Tibial nerve (tissue), 4 donors: ENCODE results near the gene ZNF467. TPM values are rescaled to one million over a fixed set of nuclear protein-coding genes. Genes with fewer than 3 reads are reported as not detected.

Experiments used
- DNase-seq, 2 donors: peaks; one replicate each; pipeline ENCODE4 v3.0.0-alpha.2; 2019; ENCODE audit warnings: low spot score in 2 of 2
- H3K27ac ChIP-seq, 4 donors: fragments of 200-600 bp; sonication (generic) in 3 of 4; one replicate each; pipeline ENCODE4 v1.5.1; 2017 to 2019; ENCODE audit warnings: mild to moderate bottlenecking in 1 of 4
- H3K27me3 ChIP-seq, 2 donors: fragments of 200-600 bp; sonication (generic) in 1 of 2; one replicate each; pipeline versions ENCODE4 v1.5.1 to v1.6.0; 2017 to 2019
- H3K36me3 ChIP-seq, 3 donors: fragments of 200-600 bp; sonication (generic); one replicate each; pipeline ENCODE4 v1.5.1; 2018 to 2019
- H3K4me1 ChIP-seq, 4 donors: fragments of 200-600 bp; sonication (generic) in 3 of 4; one replicate each; pipeline ENCODE4 v1.5.1; 2017 to 2019
- H3K4me3 ChIP-seq, 4 donors: fragments of 200-600 bp; sonication (generic) in 3 of 4; one replicate each; pipeline ENCODE4 v1.5.1; 2017 to 2019; ENCODE audit warnings: mild to moderate bottlenecking in 1 of 4, moderate library complexity in 1 of 4
- H3K9me3 ChIP-seq, 4 donors: fragments of 200-600 bp; sonication (generic) in 3 of 4; one replicate each; pipeline ENCODE4 v1.5.1; 2017 to 2019
- CTCF ChIP-seq, 5 experiments: fragments of 200-600 bp in 3 of 5; fragments of 450-650 bp in 2 of 5; sonication (generic) in 3 of 5; IDR thresholded peaks; one replicate each; pipeline ENCODE4 v1.5.1; 2016 to 2019; ENCODE audit warnings: antibody characterized with exemption in 5 of 5, mild to moderate bottlenecking in 3 of 5, moderate library complexity in 2 of 5
- EP300 ChIP-seq, 2 donors: sonication (generic); formaldehyde crosslinking; IDR thresholded peaks; one replicate each; pipeline ENCODE4 v1.6.1; 2017; ENCODE audit warnings: antibody characterized with exemption in 2 of 2, mild to moderate bottlenecking in 1 of 2
- POLR2A ChIP-seq, 2 donors: fragments of 450-650 bp; IDR thresholded peaks; one replicate each; pipeline ENCODE4 v1.6.1; 2017; ENCODE audit warnings: antibody characterized with exemption in 2 of 2, mild to moderate bottlenecking in 2 of 2, moderate library complexity in 2 of 2
- WGBS, 2 donors: methylation state at CpG; one replicate each; pipeline ENCODE4 v1.1.5; 2018; 5-methylcytosine and 5-hydroxymethylcytosine counted together
- total RNA-seq, 4 donors: library from RNA; depleted of rRNA; stranded (reverse); fragments of >200 nt; gene quantifications; one replicate each; pipeline ENCODE4 v1.1.0, GENCODE V29; 2016

ZNF467 gene
- total RNA-seq, 4 donors from 2014 or later = 3.3 to 15.9 (median 5.5) TPM

GRCh38 chr7:149780056-149780455 is 6.7 kb upstream of the ZNF467 start:
- DNase-seq = no peak
- Histone ChIP-seq H3K4me1 (peaks cover 0 to 11% (median 0%) of the 10 kb centered on the region in 4 donors), H3K27me3 (no peaks in the 10 kb centered on the region), H3K4me3 (no peak overlapping the region), H3K36me3 (no peaks in the 10 kb centered on the region), H3K27ac (no peak overlapping the region), H3K9me3 (no peaks in the 10 kb centered on the region)
- TF ChIP-seq CTCF (IDR thresholded peaks at IDR 0.05) = no peak
- TF ChIP-seq EP300 (IDR thresholded peaks at IDR 0.05) = no peak
- TF ChIP-seq POLR2A (IDR thresholded peaks at IDR 0.05) = no peak
- WGBS, 2 donors = 83 to 93% methylated on average over 2 to 8 of the region's 17 CpGs

GRCh38 chr7:149779502-149779805 is 6.1 kb upstream of the ZNF467 start:
- WGBS, 2 donors = 82 to 100% methylated on average over 4 of the region's 4 CpGs
- H3K27me3 ChIP-seq = no peaks in the 10 kb centered on the region
- H3K4me3 ChIP-seq = no peak overlapping the region
- H3K27ac ChIP-seq = no peak overlapping the region
- H3K4me1 ChIP-seq = peaks cover 0 to 17% (median 0%) of the 10 kb centered on the region in 4 donors
- TF ChIP-seq CTCF (IDR thresholded peaks at IDR 0.05) = no peak
- no peak for TF ChIP-seq POLR2A (IDR thresholded peaks at IDR 0.05)
- TF ChIP-seq EP300 (IDR thresholded peaks at IDR 0.05) = no peak
- no peaks in the 10 kb centered on the region for H3K9me3 ChIP-seq
- no peaks in the 10 kb centered on the region for H3K36me3 ChIP-seq
- no peak for DNase-seq

GRCh38 chr7:149778696-149779501 is 5.5 kb upstream of the ZNF467 start:
- WGBS, 2 donors = 63 to 71% methylated on average over 9 to 11 of the region's 11 CpGs
- Histone ChIP-seq H3K9me3 (no peaks in the 10 kb centered on the region), H3K27ac (no peak overlapping the region), H3K4me3 (no peak overlapping the region), H3K27me3 (no peaks in the 10 kb centered on the region), H3K36me3 (no peaks in the 10 kb centered on the region), H3K4me1 (peaks cover 0 to 23% (median 0%) of the 10 kb centered on the region in 4 donors)
- TF ChIP-seq EP300 (IDR thresholded peaks at IDR 0.05) (no peak), POLR2A (IDR thresholded peaks at IDR 0.05) (no peak), CTCF (IDR thresholded peaks at IDR 0.05) (no peak)
- DNase-seq = no peak

- TF ChIP-seq CTCF (IDR thresholded peaks at IDR 0.05) = no peak
- no peak for TF ChIP-seq EP300 (IDR thresholded peaks at IDR 0.05)
- no peak for TF ChIP-seq POLR2A (IDR thresholded peaks at IDR 0.05)
- DNase-seq = no peak
- Histone ChIP-seq H3K36me3 (no peaks in the 10 kb centered on the region), H3K4me1 (peaks cover 0 to 25% (median 0%) of the 10 kb centered on the region in 4 donors), H3K9me3 (no peaks in the 10 kb centered on the region), H3K27ac (no peak overlapping the region), H3K27me3 (no peaks in the 10 kb centered on the region), H3K4me3 (no peak overlapping the region)
- 49 to 56% methylated on average over 5 of the region's 5 CpGs for WGBS, 2 donors
These were observed 4.9 kb upstream of the ZNF467 start for GRCh38 chr7:149778327-149778637.

GRCh38 chr7:149777551-149778326 is 4.4 kb upstream of the ZNF467 start:
- DNase-seq = no peak
- Histone ChIP-seq H3K4me1 (peaks cover 0 to 28% (median 0%) of the 10 kb centered on the region in 4 donors), H3K36me3 (no peaks in the 10 kb centered on the region), H3K9me3 (no peaks in the 10 kb centered on the region), H3K4me3 (no peak overlapping the region), H3K27me3 (no peaks in the 10 kb centered on the region), H3K27ac (no peak overlapping the region)
- TF ChIP-seq CTCF (IDR thresholded peaks at IDR 0.05) (no peak), POLR2A (IDR thresholded peaks at IDR 0.05) (no peak), EP300 (IDR thresholded peaks at IDR 0.05) (no peak)
- WGBS, 2 donors = 68 to 81% methylated on average over 12 to 19 of the region's 19 CpGs
